Stimulated activated CD4-positive, alpha-beta T cell treated with anti-CD3 and anti-CD28 coated beads, Interleukin-2, amount 100 ng/mL, for 24 hours (primary cell): ENCODE measurements around the gene TRHDE.

Experiments used
- DNase-seq, 2 donors: peaks; one replicate each; pipeline ENCODE4 v3.0.0-alpha.2; 2020

Gene TRHDE

GRCh38 chr12:72521326-72521725 lies 249.2 kb downstream of the TRHDE start:
- DNase-seq, result no peak

- no peak for DNase-seq
Measured at GRCh38 chr12:72522411-72522810, 250.2 kb downstream of the TRHDE start.

GRCh38 chr12:72523754-72524153 lies 251.6 kb downstream of the TRHDE start:
- DNase-seq, result no peak

- no peak for DNase-seq
Measured at GRCh38 chr12:72535212-72535990, 263.2 kb downstream of the TRHDE start.

GRCh38 chr12:72540811-72541210 lies 268.6 kb downstream of the TRHDE start:
- no peak for DNase-seq

GRCh38 chr12:72543777-72544467 lies 271.8 kb downstream of the TRHDE start:
- DNase-seq, result no peak

- DNase-seq, result no peak
Measured at GRCh38 chr12:72546106-72546505, 273.9 kb downstream of the TRHDE start.

- DNase-seq, result no peak
Measured at GRCh38 chr12:72547573-72547972, 275.4 kb downstream of the TRHDE start.

- no peak for DNase-seq
Measured at GRCh38 chr12:72549184-72549583, 277.0 kb downstream of the TRHDE start.

- DNase-seq, result no peak
Measured at GRCh38 chr12:72560003-72560769, 288.0 kb downstream of the TRHDE start.

- no peak for DNase-seq
Measured at GRCh38 chr12:72570601-72571000, 298.4 kb downstream of the TRHDE start.

GRCh38 chr12:72574138-72574537 lies 302.0 kb downstream of the TRHDE start:
- DNase-seq, result no peak

GRCh38 chr12:72578327-72578726 lies 306.2 kb downstream of the TRHDE start:
- no peak for DNase-seq

GRCh38 chr12:72586456-72586855 lies 314.3 kb downstream of the TRHDE start:
- DNase-seq, result no peak

GRCh38 chr12:72602581-72602980 lies 330.4 kb downstream of the TRHDE start:
- no peak for DNase-seq

- no peak for DNase-seq
Measured at GRCh38 chr12:72605975-72606374, 333.8 kb downstream of the TRHDE start.

- DNase-seq, result no peak
Measured at GRCh38 chr12:72610342-72610741, 338.2 kb downstream of the TRHDE start.

- no peak for DNase-seq
Measured at GRCh38 chr12:72610854-72611358, 338.7 kb downstream of the TRHDE start.

GRCh38 chr12:72612171-72612570 lies 340.0 kb downstream of the TRHDE start:
- DNase-seq, result no peak

GRCh38 chr12:72618764-72619163 lies 346.6 kb downstream of the TRHDE start:
- no peak for DNase-seq

- no peak for DNase-seq
Measured at GRCh38 chr12:72622556-72622955, 350.4 kb downstream of the TRHDE start.

GRCh38 chr12:72631926-72632685 lies 359.9 kb downstream of the TRHDE start:
- no peak for DNase-seq

GRCh38 chr12:72642706-72643105 lies 370.5 kb downstream of the TRHDE start:
- no peak for DNase-seq
